NK-92 (cell line): ENCODE results near the gene ZFYVE1.
"Not testable (repeated sequence)": the region's sequence is repeated elsewhere in the genome, so short reads cannot be mapped to it uniquely, and the experiment has no call there.

Source experiments
- DNase-seq: peaks from one replicate; lab custom pipeline; 2025; ENCODE audit not compliant: unreplicated experiment; lab: John Stamatoyannopoulos, UW

The ZFYVE1 gene

GRCh38 chr14:72958548-72958947, 68.4 kb downstream of the ZFYVE1 start:
- DNase-seq = no peak

GRCh38 chr14:72957213-72957612, 69.7 kb downstream of the ZFYVE1 start:
- DNase-seq = no peak

GRCh38 chr14:72956741-72957140, 70.2 kb downstream of the ZFYVE1 start:
- DNase-seq = not testable (repeated sequence)

- DNase-seq = no peak
Observed at GRCh38 chr14:72952171-72952570, 74.7 kb downstream of the ZFYVE1 start.

- DNase-seq = no peak
Observed at GRCh38 chr14:72948481-72949138, 78.3 kb downstream of the ZFYVE1 start.

GRCh38 chr14:72947366-72948160, 79.3 kb downstream of the ZFYVE1 start:
- DNase-seq = no peak

GRCh38 chr14:72946491-72946890, 80.4 kb downstream of the ZFYVE1 start:
- no peak for DNase-seq

- no peak for DNase-seq
Observed at GRCh38 chr14:72945356-72946027, 81.4 kb downstream of the ZFYVE1 start.

- no peak for DNase-seq
Observed at GRCh38 chr14:72943876-72944430, 83.0 kb downstream of the ZFYVE1 start.

GRCh38 chr14:72942934-72943333, 84.0 kb downstream of the ZFYVE1 start:
- no peak for DNase-seq

GRCh38 chr14:72941286-72941985, 85.5 kb downstream of the ZFYVE1 start:
- no peak for DNase-seq

- DNase-seq = no peak
Observed at GRCh38 chr14:72939630-72940029, 87.3 kb downstream of the ZFYVE1 start.

- no peak for DNase-seq
Observed at GRCh38 chr14:72932893-72933292, 94.0 kb downstream of the ZFYVE1 start.

GRCh38 chr14:72929316-72930080, 97.4 kb downstream of the ZFYVE1 start:
- no peak for DNase-seq

- DNase-seq = no peak
Observed at GRCh38 chr14:72928872-72929271, 98.0 kb downstream of the ZFYVE1 start.

- peak; percentile 64 for DNase-seq
Observed at GRCh38 chr14:72926292-72927028, 100.4 kb downstream of the ZFYVE1 start, which contains the start of gene DCAF4. Gene DCAF4 (plus strand): TSS chr14:72926464. CDS start chr14:72937979, 11,515 bp downstream.

GRCh38 chr14:72925815-72926291, 101.1 kb downstream of the ZFYVE1 start:
- DNase-seq = no peak

- no peak for DNase-seq
Observed at GRCh38 chr14:72925171-72925759, 101.6 kb downstream of the ZFYVE1 start.

- DNase-seq = no peak
Observed at GRCh38 chr14:72924337-72924736, 102.6 kb downstream of the ZFYVE1 start.
